T1000 (cell line): ENCODE measurements around the gene ADARB2.

Experiments
- DNase-seq: peaks from one replicate; lab custom pipeline; 2025; ENCODE audit warnings: mixed read lengths; lab: John Stamatoyannopoulos, UW

Gene ADARB2

DNA sequence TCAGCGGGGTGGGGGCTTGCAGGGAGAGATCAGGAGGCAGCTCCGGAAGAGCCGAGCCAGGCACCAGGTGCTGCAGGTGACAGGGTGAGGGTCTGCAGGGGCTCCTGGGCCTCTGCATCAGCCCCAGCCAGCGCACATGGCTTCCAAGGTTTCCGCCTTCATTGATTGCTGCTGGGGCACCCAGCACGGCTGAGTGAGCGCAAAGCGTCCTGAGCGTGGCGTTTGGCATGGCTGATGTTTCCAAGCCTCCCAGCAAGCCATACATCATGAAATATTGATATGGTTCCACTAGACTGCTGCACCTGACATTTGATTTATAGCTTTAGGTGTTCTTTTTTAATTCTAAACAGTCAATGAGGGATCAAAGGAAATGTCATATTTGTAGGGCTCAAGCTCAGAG, 422.1 kb downstream of the ADARB2 start:
- no peak for DNase-seq

DNA sequence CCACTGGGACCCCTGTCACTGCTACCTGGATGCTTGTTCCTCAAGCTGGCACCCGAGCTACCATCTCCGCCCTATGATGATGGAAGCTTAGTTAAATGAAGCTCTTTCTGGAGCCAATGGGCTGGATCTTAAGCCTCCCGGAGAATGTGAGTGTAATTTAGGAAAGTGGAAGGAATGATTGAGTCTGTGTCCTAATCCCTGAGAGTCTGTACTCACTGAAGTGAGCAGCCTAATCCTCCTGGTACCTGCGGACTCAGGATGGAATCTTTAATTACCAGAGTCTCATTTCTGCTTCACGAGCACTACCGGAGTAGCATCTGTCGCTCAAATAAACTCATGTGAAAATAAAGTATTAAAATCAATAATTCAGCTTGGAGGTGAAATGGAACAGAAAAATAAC, 425.6 kb downstream of the ADARB2 start:
- DNase-seq, result no peak

DNA sequence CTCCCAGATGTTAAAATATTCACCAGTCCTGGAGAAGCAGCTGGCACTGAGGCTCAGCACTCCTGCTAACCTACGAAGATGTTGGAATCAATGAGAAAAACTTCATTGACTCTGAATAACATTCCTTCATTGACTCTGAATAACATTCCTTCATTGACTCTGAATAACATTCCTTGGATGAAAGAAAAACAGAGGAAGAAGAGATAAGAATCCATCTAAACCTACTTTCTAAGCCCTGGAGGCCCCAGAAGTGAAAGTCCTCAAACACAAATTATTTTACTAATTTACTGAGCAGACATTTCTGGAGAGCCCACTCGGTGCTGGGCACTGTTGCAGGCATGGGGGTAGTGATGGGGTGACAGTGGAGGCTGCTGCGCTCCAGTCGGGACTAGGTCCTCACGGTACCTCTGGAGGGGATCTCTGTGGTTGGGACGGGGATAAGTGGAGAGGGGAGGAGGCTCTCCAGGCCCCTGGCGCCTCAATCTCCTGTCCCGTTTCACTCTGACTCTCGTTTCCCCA, 427.0 kb downstream of the ADARB2 start:
- DNase-seq, result no peak

DNA sequence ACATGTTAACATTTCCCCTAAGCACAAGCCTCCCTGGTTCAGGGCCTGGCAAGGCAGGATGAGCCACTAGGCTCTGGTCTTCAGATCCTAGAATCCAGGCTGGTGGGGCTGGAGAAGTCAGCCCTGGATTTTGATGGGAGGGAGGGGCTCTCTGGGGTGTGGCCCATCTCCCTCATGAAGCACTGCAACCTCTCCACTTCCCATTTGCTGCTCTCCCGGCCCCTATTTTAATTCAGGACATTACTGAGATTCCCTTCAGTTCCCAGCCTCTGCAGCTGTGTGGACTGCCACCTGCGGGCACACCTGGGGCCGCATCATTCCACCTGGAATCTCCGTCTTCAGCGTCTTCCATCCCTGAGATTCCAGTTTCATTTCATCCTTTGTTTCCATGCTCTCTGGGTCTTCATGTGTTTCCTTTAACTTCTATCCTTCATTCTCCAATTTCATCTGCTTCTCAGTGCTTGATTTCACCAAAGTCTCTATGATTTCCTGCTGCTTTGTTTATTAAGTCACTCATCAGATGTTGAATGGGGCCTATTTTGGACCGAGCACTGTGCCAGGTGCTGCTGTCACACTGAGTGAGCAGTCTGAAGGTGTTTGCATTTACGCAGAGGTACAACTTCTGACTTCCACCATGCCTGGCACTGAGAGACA, 427.6 kb downstream of the ADARB2 start:
- no peak for DNase-seq

DNA sequence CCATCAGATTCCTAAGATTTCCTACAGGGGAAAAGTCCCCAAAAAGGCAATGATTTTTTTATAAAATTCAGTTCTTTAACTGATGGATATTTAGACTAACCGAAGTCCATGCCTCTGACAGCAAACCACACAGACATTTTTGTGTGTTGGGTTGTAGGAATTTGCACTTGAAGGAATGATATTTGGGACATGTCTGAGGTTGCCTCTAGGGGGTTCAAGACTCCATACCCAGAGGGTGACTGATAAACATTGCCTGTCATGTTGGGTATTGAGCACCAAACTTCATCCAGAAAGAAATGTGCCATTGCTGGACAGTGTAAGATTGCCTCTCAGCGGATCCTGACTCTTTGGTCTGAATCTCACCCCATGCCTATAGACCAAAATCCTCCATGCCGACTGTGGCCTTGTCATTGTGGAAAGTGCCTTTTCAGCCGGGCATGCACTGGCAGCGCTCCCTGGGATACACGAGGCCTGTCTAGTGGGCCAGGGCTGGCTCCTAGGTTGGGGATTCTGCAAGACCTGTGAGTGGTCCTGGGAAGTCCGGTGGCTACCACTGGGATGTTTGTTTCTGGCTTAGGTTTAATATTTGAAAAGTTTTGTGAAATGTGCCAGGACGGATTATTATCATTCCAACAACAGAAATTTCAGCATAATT, 428.2 kb downstream of the ADARB2 start:
- DNase-seq, result no peak

DNA sequence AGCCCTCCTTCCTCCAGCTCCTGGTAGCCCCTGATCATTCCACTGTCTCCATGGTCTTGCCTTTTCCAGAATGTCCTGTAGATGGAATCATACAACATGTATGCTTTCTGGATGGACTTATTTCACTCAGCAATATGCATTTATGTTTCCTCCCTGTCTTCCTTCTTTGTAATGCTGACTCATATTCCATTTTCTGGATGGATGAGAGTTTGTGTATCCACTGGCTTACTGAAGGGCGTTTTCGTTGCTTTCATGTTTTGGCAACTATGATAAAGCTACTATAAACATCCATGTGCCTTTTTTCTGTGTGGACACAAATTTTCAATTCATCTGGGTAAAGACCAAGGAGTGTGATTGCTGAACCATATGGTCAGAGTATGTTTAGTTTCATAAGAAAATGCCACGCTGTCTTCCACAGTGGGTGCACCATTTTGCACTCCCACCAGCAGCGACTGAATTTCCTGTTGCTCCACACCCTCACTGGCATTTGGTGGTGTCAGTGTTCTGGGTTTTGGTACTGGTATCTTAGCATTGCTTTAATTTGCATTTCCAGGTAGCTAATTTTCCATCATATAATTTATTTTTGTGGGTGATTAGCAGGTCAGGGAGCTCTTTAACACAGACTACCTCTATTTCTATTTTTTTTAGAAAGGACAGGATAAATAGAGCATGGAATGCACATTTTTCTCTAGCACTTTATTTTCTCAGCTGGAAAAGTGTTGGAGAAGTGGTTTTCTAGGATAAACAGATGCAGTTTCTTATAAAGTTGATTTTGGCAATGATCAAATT, 429.0 kb downstream of the ADARB2 start:
- no peak for DNase-seq

DNA sequence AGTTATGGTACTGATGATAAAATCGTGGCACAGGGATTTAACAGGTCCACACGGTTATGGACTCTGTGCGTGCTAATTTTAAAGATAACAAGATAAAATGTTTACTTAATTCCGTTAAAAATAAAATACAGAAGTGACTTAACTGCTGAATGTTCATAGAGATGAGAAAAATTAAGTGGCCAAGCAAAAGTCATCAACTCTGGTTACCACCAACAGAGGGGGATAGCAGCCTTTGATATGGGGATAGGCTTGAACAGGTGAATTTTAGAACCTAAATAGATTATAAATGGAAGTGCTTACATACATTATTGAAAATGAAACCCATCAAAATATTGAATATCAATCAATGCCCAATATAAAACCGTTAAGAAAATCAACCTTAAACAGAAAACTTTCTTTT, 436.2 kb downstream of the ADARB2 start:
- DNase-seq, result no peak

DNA sequence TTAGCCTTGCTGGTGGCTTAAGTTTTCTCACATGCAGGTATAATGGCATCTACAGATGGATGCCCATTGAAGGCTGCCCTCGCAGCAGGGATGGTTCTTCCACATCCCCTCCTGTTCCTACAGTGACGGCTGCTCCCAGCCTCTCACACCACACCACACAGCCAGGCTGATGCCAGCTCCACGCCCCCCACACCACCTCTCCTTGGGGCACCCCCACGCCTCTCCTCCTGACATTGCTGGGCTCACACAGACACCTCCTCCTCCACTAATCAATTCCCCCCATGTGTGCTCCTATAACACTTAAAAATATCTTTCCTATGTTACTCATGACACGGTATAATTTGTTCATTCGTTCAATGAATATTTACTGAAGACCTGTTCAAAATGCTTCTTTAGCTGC, 437.1 kb downstream of the ADARB2 start:
- DNase-seq, result no peak

DNA sequence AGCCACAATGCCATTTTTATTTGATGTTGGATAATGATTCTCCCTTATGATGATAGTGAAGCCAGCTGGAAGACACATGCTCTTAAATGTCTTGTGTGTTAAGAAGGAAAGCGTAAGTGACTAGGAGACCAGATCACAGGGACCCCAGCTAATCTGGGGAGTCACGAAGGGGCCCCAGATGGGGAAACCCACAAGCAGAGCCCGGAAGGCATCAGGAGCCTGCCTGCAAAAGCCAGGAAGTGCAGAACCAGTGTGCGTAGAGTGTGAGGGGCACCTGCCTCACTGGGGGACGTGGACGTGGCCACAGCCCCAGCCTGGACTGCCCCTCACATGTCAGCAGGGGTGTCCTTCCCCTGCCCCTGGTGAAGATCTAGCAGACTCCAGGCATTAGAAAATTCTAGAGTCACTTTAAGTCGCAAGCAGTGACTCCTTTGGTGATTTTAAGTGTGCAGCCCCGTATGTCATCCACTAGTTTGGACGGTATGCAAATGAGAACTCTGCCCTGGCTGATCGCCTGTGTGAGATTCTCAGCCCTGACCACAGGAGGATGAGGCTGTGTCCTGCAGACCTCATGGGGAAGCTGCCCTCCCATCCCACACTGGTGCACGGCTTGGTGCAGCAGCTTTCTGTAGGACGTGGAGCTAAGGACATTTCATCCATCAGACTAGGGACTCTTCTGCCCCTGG, 438.1 kb downstream of the ADARB2 start:
- no peak for DNase-seq

DNA sequence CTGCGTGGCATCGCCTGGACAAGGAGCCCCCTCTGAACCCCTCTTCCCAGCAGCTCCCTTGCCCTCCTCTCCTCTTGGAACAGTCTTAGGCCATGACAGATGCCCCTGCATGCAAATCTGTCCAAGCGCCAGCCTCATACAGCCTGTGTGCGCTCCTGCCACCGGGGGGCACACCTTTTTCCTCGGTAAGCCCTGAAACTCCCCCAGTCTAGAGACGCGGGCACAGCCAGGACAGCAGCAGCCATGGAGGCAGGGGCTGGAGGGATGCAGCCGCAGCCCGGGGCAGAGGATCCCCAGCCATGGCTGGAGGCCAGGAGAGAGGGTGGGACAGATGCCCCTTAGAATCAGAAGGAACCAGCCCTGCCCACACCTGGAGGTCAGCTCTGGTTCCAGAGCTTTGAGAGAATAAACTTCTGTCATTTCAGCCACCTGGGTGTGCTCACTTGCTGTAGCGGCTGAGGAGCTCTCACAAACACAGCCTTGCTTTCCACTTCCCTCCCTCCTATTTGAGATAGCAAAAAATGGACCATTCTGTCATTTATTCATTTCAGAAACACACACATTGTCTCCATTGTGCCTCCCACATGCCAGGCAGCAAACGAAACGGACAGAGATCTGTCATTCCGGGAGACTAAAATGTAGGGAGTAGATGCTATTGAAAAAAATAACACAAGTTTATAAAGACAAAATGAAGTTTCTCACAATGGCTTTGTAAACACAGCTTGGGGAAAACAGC, 439.6 kb downstream of the ADARB2 start:
- DNase-seq, result no peak

DNA sequence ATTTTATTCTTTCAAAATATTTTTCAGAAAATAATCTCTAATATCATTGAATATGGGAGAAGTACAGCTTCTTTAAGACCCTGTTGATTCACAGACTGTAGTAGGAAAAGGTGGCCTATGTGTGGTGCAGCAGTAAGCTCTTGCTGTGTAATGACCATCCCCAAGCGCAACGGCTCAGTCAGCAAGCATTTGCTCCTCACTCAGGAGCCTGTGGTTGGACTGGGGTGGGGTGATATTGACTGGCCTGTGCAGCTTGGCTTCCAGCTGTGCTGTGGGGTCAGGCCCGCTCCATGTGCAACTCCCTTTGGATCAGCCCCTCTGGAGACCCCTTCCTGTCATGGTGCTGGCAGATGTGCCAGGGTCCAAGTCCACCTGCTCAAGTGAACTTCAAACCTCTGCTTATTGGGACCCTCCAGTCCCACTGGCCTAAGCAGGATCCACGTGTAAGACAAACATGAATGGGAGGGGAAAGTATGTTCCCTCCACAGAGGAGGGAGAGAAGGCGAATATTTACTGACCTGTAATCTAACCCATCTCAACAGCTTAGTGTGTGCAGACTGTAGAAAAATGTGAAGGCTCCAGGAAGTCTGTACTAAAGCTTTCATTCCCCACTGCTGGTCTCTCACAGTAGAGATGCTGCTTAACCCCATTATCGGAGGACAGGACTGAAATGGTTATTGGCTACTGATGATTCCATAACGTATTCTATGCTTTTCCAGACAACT, 441.4 kb downstream of the ADARB2 start:
- no peak for DNase-seq

DNA sequence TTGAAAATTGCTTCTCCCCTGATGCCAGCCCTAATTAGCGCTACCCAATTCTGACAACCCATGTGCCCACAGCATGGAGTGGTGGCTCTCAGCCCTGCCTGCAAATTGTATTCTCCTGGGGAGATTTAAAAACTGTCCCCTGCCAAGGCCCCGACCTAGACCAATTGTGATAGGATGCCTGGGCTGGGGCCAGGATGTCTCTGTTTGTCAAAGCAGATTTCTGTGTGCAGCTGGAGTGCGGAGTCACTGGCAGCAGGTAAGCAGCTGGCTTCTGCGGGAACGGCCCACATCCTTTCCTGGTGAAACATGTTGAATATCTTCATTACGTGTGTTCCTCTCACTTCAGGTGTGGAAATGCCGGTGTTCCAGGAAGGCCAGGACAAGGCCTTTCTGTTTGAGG, 442.6 kb downstream of the ADARB2 start:
- DNase-seq, result no peak

DNA sequence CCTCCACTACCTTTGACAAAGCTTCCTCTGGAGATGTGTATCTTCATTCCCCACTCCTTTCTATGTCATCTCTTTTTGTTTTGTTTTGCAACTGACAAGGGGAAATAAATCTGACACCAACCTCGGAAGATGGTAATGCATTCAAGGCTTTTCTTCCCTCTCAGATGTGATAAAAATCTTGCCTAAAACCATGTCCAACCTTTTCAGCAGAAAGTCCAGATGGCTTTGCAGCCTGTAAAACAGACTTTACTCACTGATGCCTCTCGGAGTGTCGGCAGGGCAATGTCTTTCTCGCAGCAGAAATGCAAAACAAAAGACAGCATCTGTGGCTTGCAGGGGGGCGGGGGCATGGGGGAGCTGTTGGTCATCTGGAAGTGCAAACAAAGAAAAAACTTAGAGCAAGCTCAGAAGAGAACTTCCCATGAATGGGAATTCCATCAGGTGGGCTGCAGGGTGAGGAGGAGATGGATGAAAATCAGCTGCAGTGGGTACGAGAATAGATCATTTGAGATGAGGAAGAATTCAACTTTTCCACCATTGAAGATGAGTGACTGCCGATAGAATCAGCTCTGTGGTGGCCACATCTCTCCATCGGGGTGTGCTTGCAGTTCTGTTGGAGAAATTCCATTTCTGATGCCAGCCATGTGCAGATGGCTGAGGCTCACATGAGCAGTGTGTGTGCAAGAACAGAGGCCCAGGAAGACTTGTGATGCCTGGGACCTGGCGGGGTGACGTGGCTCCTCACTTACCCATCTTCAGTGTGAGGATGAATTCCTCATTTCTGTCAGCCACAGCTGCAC, 443.5 kb downstream of the ADARB2 start:
- no peak for DNase-seq

DNA sequence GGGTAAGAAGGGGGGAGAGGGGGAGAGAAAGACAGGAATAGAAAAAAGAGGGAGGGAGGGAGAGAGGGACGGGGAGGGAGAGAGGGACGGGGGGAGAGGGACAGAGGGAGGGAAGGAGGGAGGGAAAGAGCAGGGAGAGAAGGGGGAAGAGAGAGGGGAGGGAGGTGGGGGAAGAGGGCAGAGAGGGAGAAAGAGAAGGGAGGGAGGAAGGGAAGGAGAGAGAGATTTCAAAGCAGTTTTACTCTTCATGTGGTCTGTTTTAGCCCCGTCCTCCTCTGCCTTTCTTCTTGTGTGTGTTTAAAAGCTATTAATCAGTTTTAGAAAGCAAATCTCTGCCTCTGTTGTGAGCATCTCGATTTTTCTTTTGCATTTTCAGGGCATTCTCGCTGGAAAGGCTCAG, 444.2 kb downstream of the ADARB2 start:
- no peak for DNase-seq

DNA sequence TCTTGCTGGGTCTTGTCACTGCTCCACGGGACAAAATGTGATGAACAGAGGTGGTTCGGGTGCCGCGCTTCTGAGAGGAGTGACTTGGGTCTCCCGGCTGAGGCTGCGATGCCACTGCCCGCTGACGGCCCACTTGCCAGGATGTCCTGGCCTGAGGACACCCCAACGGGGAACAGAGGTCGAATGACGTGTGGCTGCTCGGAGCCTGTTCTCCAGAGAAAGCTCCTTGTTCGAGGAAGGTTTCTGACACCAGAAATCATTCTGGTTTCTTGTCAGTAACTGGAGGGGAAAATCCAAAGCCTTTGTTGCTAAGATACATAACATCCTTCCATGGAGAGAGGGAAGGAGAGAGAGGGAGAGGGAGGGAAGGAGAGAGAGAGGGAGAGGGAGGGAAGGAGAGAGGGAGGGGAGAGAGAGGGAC, 444.7 kb downstream of the ADARB2 start:
- no peak for DNase-seq

DNA sequence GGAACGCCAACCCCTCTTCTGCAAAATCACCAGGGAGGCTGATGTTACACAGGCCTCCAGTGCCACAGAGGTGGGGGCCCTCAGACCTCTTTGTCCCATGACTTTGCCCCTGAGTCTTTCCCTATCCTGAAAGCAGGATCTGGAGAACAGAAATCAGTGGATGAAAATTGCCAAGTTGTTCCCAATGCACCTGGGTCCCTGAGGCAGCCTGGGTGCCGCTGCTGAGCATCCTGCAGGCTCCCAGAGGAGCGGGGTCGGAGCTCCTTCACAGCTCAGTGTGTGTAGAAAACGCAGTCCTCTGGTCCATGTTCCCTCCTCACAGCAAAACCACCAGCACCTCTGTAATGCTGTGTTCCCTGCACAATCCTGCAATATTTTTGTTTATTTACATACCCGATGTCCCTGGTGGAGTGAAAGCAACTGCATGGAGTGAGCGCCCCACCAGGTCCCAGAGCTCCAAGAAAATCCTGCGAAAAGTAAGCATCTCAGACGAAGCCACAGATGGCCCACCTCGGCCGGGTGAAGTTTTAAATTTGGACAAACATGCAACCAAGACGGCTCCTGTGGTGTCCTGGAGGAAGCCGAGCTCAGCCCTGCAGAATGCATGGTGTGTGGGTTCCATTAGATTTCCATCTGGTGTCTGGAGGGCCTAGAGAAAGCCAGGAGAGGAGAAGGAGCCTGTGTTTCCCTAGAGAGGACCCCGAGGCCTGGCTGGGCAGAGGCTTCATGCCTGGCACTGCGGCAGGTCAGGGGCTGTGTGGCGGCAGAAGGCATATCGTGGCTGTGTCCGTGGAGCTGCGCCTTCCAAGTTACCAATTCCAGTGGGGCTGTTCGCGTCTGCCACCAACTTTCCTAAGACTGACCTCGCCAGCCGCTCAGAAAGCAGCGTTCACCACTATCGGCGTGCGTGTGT, 445.9 kb downstream of the ADARB2 start:
- DNase-seq, result no peak

DNA sequence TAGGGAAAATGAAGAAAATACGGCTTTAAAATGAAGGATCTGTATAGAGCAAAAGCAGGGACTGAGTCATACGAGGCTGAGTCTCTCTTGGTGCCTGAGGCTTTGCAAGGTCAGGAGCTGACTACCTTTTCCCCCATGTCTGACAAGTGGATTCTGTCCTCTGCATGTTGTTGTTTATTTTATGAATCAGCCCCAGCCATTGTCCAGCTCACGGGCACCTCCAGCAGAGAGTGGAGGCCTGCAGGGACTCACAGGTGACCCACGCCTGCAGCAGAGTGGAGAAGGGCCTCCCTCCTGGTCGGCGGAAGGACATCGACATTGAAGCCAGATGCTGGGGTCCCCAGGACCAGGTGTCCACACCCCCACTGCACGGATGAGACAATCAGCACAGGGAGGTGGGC, 447.3 kb downstream of the ADARB2 start:
- DNase-seq, result no peak

DNA sequence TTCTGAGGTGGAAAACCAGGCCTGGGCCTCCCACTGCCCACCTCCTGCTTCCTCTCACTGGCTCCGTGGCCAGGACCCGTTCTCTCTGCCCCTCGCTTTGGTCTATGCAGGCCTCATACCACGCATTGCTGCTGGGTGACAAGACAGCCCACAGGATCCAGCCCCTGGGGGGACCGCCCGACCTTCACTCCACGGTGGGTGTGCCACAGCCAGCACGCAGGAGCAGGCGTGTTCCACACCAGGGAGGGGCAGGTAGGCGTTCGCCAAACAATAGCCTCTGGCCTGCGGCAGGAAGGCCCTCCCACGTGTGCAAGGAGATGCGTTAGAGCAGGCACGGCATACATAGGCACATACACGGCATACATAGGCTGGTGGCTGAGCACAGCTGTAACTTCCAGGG, 447.7 kb downstream of the ADARB2 start:
- DNase-seq, result no peak

DNA sequence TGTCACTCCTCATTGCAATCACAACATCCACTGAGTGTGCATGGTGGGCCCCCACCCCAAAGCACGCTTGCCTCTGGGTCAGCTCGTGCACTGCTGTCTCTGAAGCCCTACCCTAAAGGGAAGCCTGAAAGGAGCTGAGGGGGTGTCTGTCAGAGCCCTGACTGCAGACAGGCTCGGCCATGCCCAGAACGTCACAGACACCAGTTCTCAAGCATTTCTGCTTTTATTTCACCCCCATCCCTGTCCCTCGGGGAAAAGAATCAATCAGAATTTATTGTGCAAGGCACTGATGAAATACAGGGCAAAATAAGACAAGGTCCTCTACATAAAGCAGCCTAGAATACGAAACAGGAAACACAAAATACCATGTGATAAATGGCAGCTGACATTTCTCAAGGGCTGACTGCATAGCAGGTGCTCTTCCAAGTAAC, 449.3 kb downstream of the ADARB2 start:
- no peak for DNase-seq
